Measurements from ENCODE around the gene APLP2.

The APLP2 gene

DNA sequence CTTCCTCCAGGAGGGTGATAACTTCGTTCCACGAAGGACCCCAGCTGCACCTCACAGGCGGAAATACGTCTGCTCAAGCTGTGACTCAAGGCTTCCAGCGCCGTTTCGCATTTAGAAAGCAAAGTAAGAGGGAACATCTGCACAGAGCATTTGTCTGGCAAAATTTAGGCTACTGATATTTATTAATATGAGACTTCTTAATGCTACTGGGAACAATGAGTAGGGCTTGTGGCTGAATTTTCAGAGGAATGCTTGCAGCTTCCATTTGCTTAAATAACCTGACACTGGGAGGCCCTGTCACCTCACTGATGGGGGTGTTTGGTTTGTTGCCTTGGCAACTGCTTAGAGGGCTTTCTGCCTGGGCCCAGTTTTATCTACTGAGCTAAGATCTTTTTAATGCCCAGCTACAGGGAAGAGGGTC is 75.2 kb downstream of the APLP2 start:
- no peak for DNase-seq (ENCODE audit: low spot score)
- in situ Hi-C loops (cut with MboI; ENCODE audit: low pct_unique_long_range_greater_than_20kb, low sequenced_read_pairs, unreplicated experiment), result no loop called here
- TF ChIP-seq, protein P1, sequence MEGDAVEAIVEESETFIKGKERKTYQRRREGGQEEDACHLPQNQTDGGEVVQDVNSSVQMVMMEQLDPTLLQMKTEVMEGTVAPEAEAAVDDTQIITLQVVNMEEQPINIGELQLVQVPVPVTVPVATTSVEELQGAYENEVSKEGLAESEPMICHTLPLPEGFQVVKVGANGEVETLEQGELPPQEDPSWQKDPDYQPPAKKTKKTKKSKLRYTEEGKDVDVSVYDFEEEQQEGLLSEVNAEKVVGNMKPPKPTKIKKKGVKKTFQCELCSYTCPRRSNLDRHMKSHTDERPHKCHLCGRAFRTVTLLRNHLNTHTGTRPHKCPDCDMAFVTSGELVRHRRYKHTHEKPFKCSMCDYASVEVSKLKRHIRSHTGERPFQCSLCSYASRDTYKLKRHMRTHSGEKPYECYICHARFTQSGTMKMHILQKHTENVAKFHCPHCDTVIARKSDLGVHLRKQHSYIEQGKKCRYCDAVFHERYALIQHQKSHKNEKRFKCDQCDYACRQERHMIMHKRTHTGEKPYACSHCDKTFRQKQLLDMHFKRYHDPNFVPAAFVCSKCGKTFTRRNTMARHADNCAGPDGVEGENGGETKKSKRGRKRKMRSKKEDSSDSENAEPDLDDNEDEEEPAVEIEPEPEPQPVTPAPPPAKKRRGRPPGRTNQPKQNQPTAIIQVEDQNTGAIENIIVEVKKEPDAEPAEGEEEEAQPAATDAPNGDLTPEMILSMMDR (IDR thresholded peaks at IDR 0.05; ENCODE audit: extremely low read depth, insufficient read depth, missing control alignments), result no peak

DNA sequence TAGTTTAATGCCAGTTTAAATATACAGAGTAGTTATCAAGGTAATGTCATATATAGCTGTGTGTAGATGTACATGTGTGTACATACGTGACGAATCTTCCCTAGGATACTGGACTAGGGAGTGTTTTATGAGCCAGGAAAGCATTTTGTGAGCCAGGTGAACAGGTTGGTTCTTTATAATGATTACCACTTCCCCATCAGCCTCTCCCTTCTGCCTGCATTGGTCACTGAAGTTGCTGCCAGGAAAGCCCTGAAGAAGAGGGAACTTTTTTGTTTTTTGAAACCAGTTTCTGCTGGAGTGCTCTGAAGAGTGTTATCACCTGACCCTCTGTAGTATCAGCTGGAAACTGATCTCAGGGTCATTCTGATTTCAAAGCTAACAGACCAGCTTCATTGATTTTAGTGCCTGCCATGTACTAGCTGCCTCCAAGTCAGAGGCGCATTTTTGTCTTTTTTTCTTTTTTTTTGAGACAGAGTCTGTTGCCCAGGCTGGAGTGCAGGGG is 75.7 kb downstream of the APLP2 start:
- DNase-seq (ENCODE audit: low spot score), result no peak
- TF ChIP-seq, protein P1 (IDR thresholded peaks at IDR 0.05; ENCODE audit: extremely low read depth, insufficient read depth, missing control alignments), result no peak
- in situ Hi-C loops (cut with MboI; ENCODE audit: low pct_unique_long_range_greater_than_20kb, low sequenced_read_pairs, unreplicated experiment), result no loop called here

DNA sequence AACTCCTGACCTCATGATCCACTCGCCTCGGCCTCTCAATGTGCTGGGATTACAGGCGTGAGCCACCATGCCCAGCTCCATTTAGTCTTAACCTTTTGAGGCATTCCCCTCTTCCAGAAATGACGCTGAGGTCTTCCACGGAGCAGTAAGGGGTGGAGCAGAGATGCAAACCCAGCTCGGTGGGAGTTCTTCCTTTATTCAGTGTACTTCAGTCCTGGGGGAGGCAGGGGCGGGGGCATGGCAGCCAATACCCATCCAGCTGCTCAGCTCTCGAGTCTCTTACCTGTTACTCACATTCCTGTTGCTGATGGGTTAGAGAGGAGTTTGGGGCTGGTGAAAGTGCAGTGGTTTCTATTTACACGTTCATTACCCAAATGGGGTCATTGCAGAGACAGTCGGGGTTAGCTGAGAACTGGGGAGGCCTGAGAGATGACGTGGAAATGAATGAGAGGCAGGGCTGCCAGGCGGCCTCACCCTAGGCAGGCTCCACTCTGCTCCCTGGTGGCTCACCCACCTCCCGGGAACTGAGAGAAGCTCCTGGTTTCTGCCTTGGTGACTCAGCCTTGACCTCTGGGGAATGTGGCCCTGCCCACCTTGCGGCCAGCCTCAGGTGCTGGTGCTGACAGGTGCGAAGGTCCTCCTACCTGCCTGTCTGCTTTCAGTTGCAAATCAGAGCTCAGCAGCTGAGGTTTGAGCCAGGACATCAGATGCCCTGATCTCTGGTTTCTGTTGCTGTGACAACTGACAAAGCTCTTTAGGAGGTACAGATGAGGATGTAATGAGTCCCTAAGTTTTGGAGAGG is 76.5 kb downstream of the APLP2 start:
- DNase-seq (ENCODE audit: low spot score), result no peak
- in situ Hi-C loops (cut with MboI; ENCODE audit: low pct_unique_long_range_greater_than_20kb, low sequenced_read_pairs, unreplicated experiment), result no loop called here
- TF ChIP-seq, protein P1 (IDR thresholded peaks at IDR 0.05; ENCODE audit: extremely low read depth, insufficient read depth, missing control alignments), result no peak

DNA sequence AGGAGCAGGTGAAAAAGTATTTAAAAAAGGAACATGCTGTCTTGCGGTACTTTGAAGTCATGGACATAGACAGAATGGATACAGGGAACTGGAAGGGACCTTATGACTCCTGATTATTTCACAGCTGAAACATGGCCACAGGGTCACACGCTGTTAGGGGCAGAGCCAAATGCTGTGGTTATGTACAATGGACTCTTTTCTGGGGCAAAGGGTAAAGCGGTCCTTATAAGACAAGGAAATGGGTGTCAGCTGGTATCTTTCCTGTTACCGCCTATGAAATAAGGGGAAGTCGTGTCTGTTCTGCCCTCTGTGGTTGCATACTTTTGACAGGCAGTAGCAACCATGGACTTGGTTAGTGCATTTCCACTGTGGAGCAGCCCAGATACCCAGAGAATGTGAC is 77.1 kb downstream of the APLP2 start:
- in situ Hi-C loops (cut with MboI; ENCODE audit: low pct_unique_long_range_greater_than_20kb, low sequenced_read_pairs, unreplicated experiment), result no loop called here
- DNase-seq (ENCODE audit: low spot score), result no peak
- TF ChIP-seq, protein P1 (IDR thresholded peaks at IDR 0.05; ENCODE audit: extremely low read depth, insufficient read depth, missing control alignments), result no peak

DNA sequence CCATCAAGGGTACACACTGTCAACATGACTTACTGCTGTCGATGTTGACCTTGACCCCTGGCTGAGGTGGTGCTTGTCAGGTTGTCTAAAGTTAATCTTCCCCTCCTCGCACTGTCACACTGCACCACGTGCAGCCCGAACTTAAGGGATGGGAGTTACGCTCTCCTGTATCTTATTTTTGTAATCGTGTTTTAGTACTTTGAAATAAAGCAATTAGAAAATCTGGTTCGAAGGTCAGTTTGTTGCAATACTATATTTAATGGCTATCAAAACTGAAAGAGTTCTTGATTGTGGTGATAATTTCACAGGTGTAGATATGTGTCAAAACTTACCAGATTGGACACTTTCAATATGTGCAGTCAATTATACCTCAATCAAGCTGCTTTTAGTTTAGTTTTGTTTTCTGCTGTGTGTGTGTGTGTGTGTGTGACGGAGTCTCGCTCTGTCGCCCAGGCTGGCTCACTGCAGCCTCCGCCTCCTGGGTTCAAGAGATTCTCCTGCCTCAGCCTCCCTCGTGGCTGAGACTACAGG is 79.2 kb downstream of the APLP2 start:
- TF ChIP-seq, protein P1 (IDR thresholded peaks at IDR 0.05; ENCODE audit: extremely low read depth, insufficient read depth, missing control alignments), result no peak
- in situ Hi-C loops (cut with MboI; ENCODE audit: low pct_unique_long_range_greater_than_20kb, low sequenced_read_pairs, unreplicated experiment), result no loop called here
- DNase-seq (ENCODE audit: low spot score), result no peak

DNA sequence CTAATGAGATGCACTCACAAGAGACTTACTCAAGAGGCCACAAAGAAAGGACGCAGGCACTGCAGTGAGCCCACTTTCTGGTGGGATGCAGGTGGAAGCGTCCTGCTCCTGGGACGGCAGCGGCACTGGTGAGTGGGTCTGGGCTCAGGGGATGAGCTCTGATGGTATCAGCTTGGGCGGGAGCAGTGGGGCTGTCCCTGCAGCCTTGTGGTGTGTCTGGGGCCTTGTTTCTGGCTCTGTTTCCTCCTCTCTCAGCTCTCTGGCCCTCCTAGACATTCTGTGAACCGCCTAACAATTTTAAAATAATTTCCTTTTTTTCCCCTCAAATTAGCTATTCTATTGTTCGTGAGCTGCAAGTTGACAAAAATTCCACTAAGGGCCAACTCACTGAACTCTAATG is 81.1 kb downstream of the APLP2 start:
- in situ Hi-C loops (cut with MboI; ENCODE audit: low pct_unique_long_range_greater_than_20kb, low sequenced_read_pairs, unreplicated experiment), result no loop called here
- no peak for DNase-seq (ENCODE audit: low spot score)
- TF ChIP-seq, protein P1 (IDR thresholded peaks at IDR 0.05; ENCODE audit: extremely low read depth, insufficient read depth, missing control alignments), result no peak

All from GM13977 (cell line).